A673 (cell line): ENCODE measurements around the gene TMEM14C.

ENCODE experiments used
- CTCF ChIP-seq: fragments of 300-800, 200-600 bp; sonication (generic); conservative IDR thresholded peaks from 2 replicates; pipeline ENCODE4 v1.5.1; 2017; ENCODE audit warnings: low read depth, mild to moderate bottlenecking, antibody characterized with exemption, low read length, moderate library complexity, mixed read lengths
- EZH2 ChIP-seq: fragments of 200-600 bp; sonication (generic); IDR thresholded peaks from 2 replicates; pipeline ENCODE4 v1.6.1; 2017; ENCODE audit warnings: borderline replicate concordance, low read depth, mild to moderate bottlenecking, mixed read lengths, antibody characterized with exemption, low read length; ENCODE audit not compliant: poor library complexity, severe bottlenecking

DNA sequence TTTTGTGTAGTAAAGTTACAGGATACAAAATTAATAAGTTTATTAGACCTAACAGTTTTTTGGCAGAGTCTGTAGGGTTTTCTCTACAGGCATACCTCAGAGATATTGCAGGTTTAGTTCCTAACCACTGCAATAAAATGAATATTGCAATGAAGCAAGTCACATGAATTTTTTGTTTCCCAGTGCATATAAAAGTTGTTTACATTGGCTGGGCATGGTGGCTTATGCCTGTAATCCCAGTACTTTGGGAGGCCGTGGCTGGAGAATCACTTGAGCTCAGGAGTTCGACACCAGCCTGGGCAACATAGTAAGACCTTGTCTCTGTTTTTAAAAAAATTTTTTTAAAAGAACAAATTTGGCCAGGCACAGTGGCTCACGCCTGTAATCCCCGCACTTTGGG, 44.4 kb upstream of the TMEM14C start:
- TF ChIP-seq CTCF, result no peak
- TF ChIP-seq EZH2, result no peak
